Large intestine (tissue), 3 donors: ENCODE results near the gene KRTCAP2. TPM values are rescaled to one million over a fixed set of nuclear protein-coding genes. Genes with fewer than 3 reads are reported as not detected.
A peak's percentile ranks its signal among the peaks of the same experiment; 100 is the strongest.
"Not testable (repeated sequence)": the region's sequence is repeated elsewhere in the genome, so short reads cannot be mapped to it uniquely, and the experiment has no call there.

Source experiments
- DNase-seq, 2 donors: peaks; one replicate each; pipeline versions ENCODE4 v3.0.0 to v3.0.0-alpha.2; 2013
- H3K27ac ChIP-seq: one replicate; pipeline ENCODE4 v1.5.1; 2013; ENCODE audit warnings: low read length
- H3K27me3 ChIP-seq: 2 replicates; pipeline ENCODE4 v1.6.1; 2013; ENCODE audit warnings: low read length; ENCODE audit not compliant: control insufficient read depth, insufficient read depth
- H3K36me3 ChIP-seq: 2 replicates; pipeline ENCODE4 v1.6.1; 2013; ENCODE audit warnings: low read length; ENCODE audit not compliant: control insufficient read depth, insufficient read depth
- H3K4me1 ChIP-seq: one replicate; pipeline ENCODE4 v1.6.1; 2013; ENCODE audit warnings: low read length; ENCODE audit not compliant: control insufficient read depth, insufficient read depth
- H3K4me3 ChIP-seq: one replicate; pipeline ENCODE4 v1.5.1; 2013; ENCODE audit warnings: low read length
- H3K9me3 ChIP-seq: one replicate; pipeline ENCODE4 v1.6.1; 2013; ENCODE audit warnings: mild to moderate bottlenecking, low read depth, low read length, moderate library complexity; ENCODE audit not compliant: control insufficient read depth
- WGBS: methylation state at CpG from one replicate; pipeline ENCODE4 v1.1.5; 2013; ENCODE audit warnings: low lambda C conversion rate; ENCODE audit not compliant: insufficient coverage; 5-methylcytosine and 5-hydroxymethylcytosine counted together
- polyA plus RNA-seq: library from polyadenylated mRNA; unstranded; fragments of 120-200 nt; gene quantifications from one replicate; pipeline ENCODE4 v1.2.1, GENCODE V29; 2013

Gene KRTCAP2
- polyA plus RNA-seq, 1 donor, result 142 TPM

- H3K36me3 ChIP-seq, result peaks cover 19% of the 10 kb centered on the region
- peaks cover 4% of the 10 kb centered on the region for H3K27me3 ChIP-seq
- H3K27ac ChIP-seq, result no peak overlapping the region
- H3K4me3 ChIP-seq, result no peak overlapping the region
- peaks cover 19% of the 10 kb centered on the region for H3K4me1 ChIP-seq
- DNase-seq, result no peak
- WGBS, result no CpG with 5 or more reads among the region's 10 CpGs
- H3K9me3 ChIP-seq, result no peaks in the 10 kb centered on the region
Observed at GRCh38 chr1:155168456-155169210, 4.5 kb downstream of the KRTCAP2 start.

- not testable (repeated sequence) for H3K9me3 ChIP-seq, DNase-seq, H3K4me3 ChIP-seq, H3K27me3 ChIP-seq, H3K27ac ChIP-seq
- H3K4me1 ChIP-seq, result peaks cover 19% of the 10 kb centered on the region
- peaks cover 19% of the 10 kb centered on the region for H3K36me3 ChIP-seq
- WGBS, result no CpG with 5 or more reads among the region's 4 CpGs
Observed at GRCh38 chr1:155168105-155168445, 5.0 kb downstream of the KRTCAP2 start.

- Histone ChIP-seq H3K27ac (peak overlapping the region; percentile 62), H3K36me3 (peaks cover 19% of the 10 kb centered on the region), H3K9me3 (no peaks in the 10 kb centered on the region), H3K27me3 (no peaks in the 10 kb centered on the region), H3K4me1 (peaks cover 18% of the 10 kb centered on the region), H3K4me3 (peak overlapping the region; percentile 17)
- no CpG with 5 or more reads among the region's 28 CpGs for WGBS
- peak; percentile 80 to 84 for DNase-seq
Observed at GRCh38 chr1:155167166-155168104, 5.7 kb downstream of the KRTCAP2 start.

GRCh38 chr1:155166471-155167165 is 6.5 kb downstream of the KRTCAP2 start:
- peaks cover 19% of the 10 kb centered on the region for H3K36me3 ChIP-seq
- H3K27me3 ChIP-seq, result no peaks in the 10 kb centered on the region
- H3K9me3 ChIP-seq, result no peaks in the 10 kb centered on the region
- DNase-seq, result peak in 1 of 2 donors; percentile 55
- H3K4me3 ChIP-seq, result no peak overlapping the region
- no CpG with 5 or more reads among the region's 27 CpGs for WGBS
- H3K4me1 ChIP-seq, result peaks cover 11% of the 10 kb centered on the region
- H3K27ac ChIP-seq, result peak overlapping the region; percentile 30

GRCh38 chr1:155166051-155166470 is 7.0 kb downstream of the KRTCAP2 start:
- no peak overlapping the region for H3K4me3 ChIP-seq
- DNase-seq, result no peak
- no CpG with 5 or more reads among the region's 8 CpGs for WGBS
- no peaks in the 10 kb centered on the region for H3K9me3 ChIP-seq
- peak overlapping the region; percentile 5 for H3K27ac ChIP-seq
- H3K36me3 ChIP-seq, result peaks cover 19% of the 10 kb centered on the region
- peaks cover 11% of the 10 kb centered on the region for H3K4me1 ChIP-seq
- no peaks in the 10 kb centered on the region for H3K27me3 ChIP-seq

- H3K27ac ChIP-seq, H3K4me3 ChIP-seq, DNase-seq, H3K36me3 ChIP-seq, H3K9me3 ChIP-seq, H3K27me3 ChIP-seq: not testable (repeated sequence)
- peaks cover 11% of the 10 kb centered on the region for H3K4me1 ChIP-seq
- WGBS, result no CpG with 5 or more reads among the region's 11 CpGs
Observed at GRCh38 chr1:155164625-155165024, 8.5 kb downstream of the KRTCAP2 start.

- not testable (repeated sequence) for H3K4me3 ChIP-seq, H3K36me3 ChIP-seq, DNase-seq, H3K27ac ChIP-seq, H3K9me3 ChIP-seq, H3K27me3 ChIP-seq
- H3K4me1 ChIP-seq, result peaks cover 11% of the 10 kb centered on the region
- WGBS, result no CpG with 5 or more reads among the region's 4 CpGs
Observed at GRCh38 chr1:155163785-155164184, 9.3 kb downstream of the KRTCAP2 start.

GRCh38 chr1:155162631-155163030 is 10.5 kb downstream of the KRTCAP2 start:
- not testable (repeated sequence) for H3K36me3 ChIP-seq, H3K27me3 ChIP-seq, H3K4me1 ChIP-seq, H3K4me3 ChIP-seq, H3K9me3 ChIP-seq, DNase-seq, H3K27ac ChIP-seq
- WGBS, result no CpG with 5 or more reads among the region's 6 CpGs

GRCh38 chr1:155160128-155160527 is 13.0 kb downstream of the KRTCAP2 start:
- WGBS, result no CpG with 5 or more reads among the region's 8 CpGs
- no peaks in the 10 kb centered on the region for H3K9me3 ChIP-seq
- H3K4me1 ChIP-seq, result no peaks in the 10 kb centered on the region
- no peak overlapping the region for H3K27ac ChIP-seq
- H3K27me3 ChIP-seq, result no peaks in the 10 kb centered on the region
- DNase-seq, result no peak
- H3K4me3 ChIP-seq, result no peak overlapping the region
- H3K36me3 ChIP-seq, result no peaks in the 10 kb centered on the region

- H3K4me3 ChIP-seq, result no peak overlapping the region
- WGBS, result 83% methylated on average over 1 of the region's 1 CpG
- no peak for DNase-seq
Observed at GRCh38 chr1:155158991-155159390, 14.1 kb downstream of the KRTCAP2 start.

More at GRCh38 chr1:155158991-155159390, 14.1 kb downstream of the KRTCAP2 start:
- no peak overlapping the region for H3K27ac ChIP-seq
- no peaks in the 10 kb centered on the region for H3K4me1 ChIP-seq
- H3K36me3 ChIP-seq, result no peaks in the 10 kb centered on the region
- H3K27me3 ChIP-seq, result no peaks in the 10 kb centered on the region
- H3K9me3 ChIP-seq, result no peaks in the 10 kb centered on the region
